GM12875 (cell line): Measurements from ENCODE around the gene HLCS.

ENCODE experiments used
- H3K4me3 ChIP-seq: one replicate; pipeline ENCODE4 v1.5.1; 2011; ENCODE audit warnings: low read depth, low read length, control low read depth
- TF ChIP-seq, protein P1 (sequence below): IDR thresholded peaks from 2 replicates; pipeline ENCODE4 v1.5.1; 2011; ENCODE audit warnings: low read depth, mild to moderate bottlenecking, control low read depth, inconsistent platforms, low read length, moderate library complexity, borderline replicate concordance; ENCODE audit not compliant: insufficient read depth

The HLCS gene

DNA sequence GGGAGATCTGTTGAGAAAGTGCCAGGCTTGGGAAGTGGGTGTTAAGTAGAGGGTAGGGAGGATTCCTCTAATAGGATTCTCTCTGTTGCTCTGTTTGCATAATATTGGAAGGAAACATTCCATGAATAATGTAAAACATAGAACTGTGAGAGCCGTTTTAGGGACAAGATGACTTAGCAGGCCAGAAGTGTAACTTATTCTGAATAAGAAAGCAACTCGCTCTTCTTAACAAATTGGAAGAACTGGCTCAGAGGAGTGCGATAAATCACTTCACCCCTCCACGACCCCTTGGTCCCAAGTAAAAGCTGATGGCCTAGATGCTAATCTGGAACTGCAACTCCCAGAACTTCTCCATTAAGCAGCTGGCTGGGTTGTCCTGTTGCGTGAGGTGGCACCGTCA, 248.5 kb downstream of the HLCS start:
- no peak overlapping the region for H3K4me3 ChIP-seq
- TF ChIP-seq, protein P1, sequence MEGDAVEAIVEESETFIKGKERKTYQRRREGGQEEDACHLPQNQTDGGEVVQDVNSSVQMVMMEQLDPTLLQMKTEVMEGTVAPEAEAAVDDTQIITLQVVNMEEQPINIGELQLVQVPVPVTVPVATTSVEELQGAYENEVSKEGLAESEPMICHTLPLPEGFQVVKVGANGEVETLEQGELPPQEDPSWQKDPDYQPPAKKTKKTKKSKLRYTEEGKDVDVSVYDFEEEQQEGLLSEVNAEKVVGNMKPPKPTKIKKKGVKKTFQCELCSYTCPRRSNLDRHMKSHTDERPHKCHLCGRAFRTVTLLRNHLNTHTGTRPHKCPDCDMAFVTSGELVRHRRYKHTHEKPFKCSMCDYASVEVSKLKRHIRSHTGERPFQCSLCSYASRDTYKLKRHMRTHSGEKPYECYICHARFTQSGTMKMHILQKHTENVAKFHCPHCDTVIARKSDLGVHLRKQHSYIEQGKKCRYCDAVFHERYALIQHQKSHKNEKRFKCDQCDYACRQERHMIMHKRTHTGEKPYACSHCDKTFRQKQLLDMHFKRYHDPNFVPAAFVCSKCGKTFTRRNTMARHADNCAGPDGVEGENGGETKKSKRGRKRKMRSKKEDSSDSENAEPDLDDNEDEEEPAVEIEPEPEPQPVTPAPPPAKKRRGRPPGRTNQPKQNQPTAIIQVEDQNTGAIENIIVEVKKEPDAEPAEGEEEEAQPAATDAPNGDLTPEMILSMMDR, result no peak

DNA sequence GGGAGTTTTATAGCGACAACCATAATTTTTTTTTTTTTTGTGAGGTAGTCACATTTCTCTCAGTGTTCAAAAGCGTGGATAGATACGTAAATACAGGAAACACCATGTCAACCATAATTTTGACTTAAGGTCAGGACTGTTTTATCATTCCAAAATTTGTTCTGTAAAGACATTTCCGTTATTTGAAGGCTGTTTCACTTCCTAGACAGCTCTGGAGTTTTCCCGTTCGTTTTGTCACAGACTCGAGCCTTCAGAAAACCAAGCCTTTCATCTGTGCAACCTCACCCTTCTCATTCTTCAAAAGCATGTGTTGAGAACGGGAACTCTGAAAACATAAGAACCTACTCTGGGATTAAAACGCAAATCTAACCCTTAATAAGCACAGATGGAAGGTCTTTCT, 249.6 kb downstream of the HLCS start:
- H3K4me3 ChIP-seq, result no peak overlapping the region
- TF ChIP-seq, protein P1, result no peak

DNA sequence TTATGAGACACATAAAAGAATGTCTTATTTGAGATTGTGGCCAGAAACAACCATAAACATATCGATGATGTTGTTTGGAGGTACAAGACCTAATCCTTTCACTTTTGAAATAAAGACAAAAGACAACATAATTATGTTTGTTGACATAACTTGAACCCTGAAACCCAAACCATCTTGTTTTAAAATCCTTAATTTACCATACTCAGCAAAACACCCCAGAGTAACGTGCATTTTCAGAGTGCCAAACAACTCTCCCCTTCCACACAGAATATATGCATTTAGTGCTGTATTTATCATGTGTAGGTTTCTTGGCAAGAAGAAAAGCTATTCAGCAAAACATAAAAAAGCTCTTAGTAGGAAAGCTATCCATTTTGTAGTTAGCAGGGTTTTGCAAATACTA, 250.1 kb downstream of the HLCS start:
- TF ChIP-seq, protein P1, result no peak
- no peak overlapping the region for H3K4me3 ChIP-seq

DNA sequence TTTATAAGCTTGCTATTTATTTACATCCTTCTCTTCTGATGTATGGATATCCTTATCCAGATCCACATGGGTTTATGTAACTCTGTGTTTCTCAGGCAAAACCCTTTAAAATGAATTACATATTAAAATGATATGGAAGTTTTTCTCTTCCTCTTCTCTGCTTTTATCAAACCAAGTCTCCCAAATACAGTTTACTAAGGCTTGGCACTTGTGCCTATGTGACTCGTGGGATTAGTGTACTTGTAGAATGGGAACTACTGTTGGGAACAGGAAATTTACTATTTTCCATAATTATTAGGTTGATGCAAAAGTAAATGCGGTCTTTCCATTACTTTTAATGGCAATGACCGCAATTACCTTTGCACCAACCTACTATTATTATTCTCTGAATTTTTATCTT, 252.7 kb downstream of the HLCS start:
- TF ChIP-seq, protein P1, result no peak
- no peak overlapping the region for H3K4me3 ChIP-seq

DNA sequence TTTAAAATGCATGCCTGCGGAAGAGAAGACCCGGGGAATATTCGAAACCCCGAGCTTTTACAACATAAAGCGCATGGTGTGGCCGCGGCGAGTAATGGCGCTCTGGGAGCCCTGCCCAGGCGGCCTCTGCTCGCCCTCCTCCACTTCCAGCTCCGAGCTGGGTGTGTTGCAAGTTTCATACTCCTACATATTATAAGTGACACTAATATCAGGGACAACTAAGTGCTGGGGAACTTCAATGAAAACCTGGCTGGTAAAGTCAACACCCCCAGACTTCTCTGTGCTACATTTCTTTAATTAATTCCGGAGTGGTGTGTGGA, 255.8 kb downstream of the HLCS start:
- no peak overlapping the region for H3K4me3 ChIP-seq

DNA sequence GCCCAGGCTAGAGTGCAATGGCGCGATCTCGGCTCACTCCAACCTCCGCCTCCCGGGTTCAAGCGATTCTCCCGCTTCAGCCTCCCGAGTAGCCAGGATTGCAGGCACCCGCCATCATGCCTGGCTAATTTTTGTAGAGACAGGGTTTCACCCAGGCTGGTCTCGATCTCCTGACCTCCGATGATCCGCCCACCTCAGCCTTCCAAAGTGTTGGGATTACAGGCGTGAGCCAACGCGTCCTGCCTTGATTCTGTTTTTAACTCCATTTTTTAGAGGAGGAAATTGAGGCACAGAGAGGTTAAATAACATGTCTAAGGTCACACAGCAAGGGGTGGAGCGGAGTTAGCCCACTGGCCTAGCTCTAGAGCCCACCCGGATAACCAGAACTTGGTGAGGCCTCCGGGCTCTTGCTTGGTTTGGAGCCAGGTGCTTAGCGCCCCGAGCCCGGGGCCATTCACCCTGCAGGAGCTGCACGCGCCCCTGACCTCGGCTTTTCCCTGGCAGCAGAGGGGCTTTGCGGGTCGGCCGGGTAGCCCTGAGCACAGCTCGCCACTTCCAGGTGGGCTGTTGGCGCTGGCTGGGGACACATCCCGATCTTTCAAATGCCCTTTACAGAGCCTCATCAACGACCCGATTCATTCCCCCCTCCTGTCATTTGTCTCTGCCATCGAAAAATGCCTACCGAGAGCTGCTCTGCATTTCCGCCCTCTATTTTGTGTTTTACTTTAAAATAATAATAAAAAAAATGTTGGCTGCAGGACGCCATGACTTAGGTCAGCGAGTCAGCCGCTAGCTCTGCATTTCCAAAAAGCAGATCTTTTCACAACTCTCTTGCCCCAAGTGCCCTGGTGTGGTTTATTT, 256.4 kb downstream of the HLCS start:
- TF ChIP-seq, protein P1, result no peak
- H3K4me3 ChIP-seq, result no peak overlapping the region

More for the DNA sequence above, 255.8 kb downstream of the HLCS start:
- TF ChIP-seq, protein P1, result no peak
